Esophagus squamous epithelium (tissue), 4 donors: ENCODE results near the gene PRDM11.

Experiments used
- POLR2A ChIP-seq, 4 donors: fragments of 450-650 bp; IDR thresholded peaks; one replicate each; pipeline ENCODE4 v1.6.1; 2017; ENCODE audit warnings: antibody characterized with exemption in 4 of 4, mild to moderate bottlenecking in 4 of 4, moderate library complexity in 3 of 4
- TF ChIP-seq, protein P1 (sequence below), 6 experiments: fragments of 450-650 bp in 4 of 6; fragments of 200-600 bp in 2 of 6; sonication (generic) in 2 of 6; IDR thresholded peaks; one replicate each; pipeline ENCODE4 v1.5.1; 2016 to 2019; ENCODE audit warnings: antibody characterized with exemption in 6 of 6, mild to moderate bottlenecking in 4 of 6, moderate library complexity in 4 of 6

GRCh38 chr11:45174168-45174835, 27.9 kb downstream of the PRDM11 start:
- TF ChIP-seq, protein P1, sequence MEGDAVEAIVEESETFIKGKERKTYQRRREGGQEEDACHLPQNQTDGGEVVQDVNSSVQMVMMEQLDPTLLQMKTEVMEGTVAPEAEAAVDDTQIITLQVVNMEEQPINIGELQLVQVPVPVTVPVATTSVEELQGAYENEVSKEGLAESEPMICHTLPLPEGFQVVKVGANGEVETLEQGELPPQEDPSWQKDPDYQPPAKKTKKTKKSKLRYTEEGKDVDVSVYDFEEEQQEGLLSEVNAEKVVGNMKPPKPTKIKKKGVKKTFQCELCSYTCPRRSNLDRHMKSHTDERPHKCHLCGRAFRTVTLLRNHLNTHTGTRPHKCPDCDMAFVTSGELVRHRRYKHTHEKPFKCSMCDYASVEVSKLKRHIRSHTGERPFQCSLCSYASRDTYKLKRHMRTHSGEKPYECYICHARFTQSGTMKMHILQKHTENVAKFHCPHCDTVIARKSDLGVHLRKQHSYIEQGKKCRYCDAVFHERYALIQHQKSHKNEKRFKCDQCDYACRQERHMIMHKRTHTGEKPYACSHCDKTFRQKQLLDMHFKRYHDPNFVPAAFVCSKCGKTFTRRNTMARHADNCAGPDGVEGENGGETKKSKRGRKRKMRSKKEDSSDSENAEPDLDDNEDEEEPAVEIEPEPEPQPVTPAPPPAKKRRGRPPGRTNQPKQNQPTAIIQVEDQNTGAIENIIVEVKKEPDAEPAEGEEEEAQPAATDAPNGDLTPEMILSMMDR (IDR thresholded peaks at IDR 0.05), result no peak
- no peak for TF ChIP-seq POLR2A (IDR thresholded peaks at IDR 0.05)
